Measurements from ENCODE around the gene SV2B. TPM values are rescaled to one million over a fixed set of nuclear protein-coding genes. Genes with fewer than 3 reads are reported as not detected.

Gene SV2B
- total and polyA plus RNA-seq, 2 donors (not counting 3 experiments of a cell fraction or from before 2014, with no cell fraction given), result not detected

GRCh38 chr15:91068436-91068835, 31.6 kb upstream of the SV2B start:
- BruUV-seq (replicated peaks), result no TSS peak
- CTCF ChIA-PET, result interaction anchor here (1.4 kb wide), 1 partner anchor 203 kb away, joined by 7 read pairs; no protein-coding TSS in a partner anchor
- no peak overlapping the region for H3K27ac ChIP-seq (ENCODE audit: insufficient read depth, low read depth, low read length)

More at GRCh38 chr15:91068436-91068835, 31.6 kb upstream of the SV2B start:
- no peak overlapping the region for H3K4me3 ChIP-seq (replicated peaks in 1 of 3; ENCODE audit: insufficient read depth in 1 of 3, low read depth in 1 of 3, low read length in 3 of 3)
- no peak overlapping the region for H2AFZ ChIP-seq (ENCODE audit: low read depth, low read length)
- no peak overlapping the region for H3K4me2 ChIP-seq (ENCODE audit: insufficient read depth, low read length)
- no peaks in the 10 kb centered on the region for H3K9me3 ChIP-seq (replicated peaks; ENCODE audit: control insufficient read depth, insufficient read depth, low read length)
- POLR2A ChIA-PET, result no interaction called here
- FAIRE-seq (no peak), DNase-seq (ENCODE audit: low read depth, low spot score) (no peak)
- H3K4me1 ChIP-seq (ENCODE audit: control insufficient read depth, extremely low read depth, insufficient read depth, low read length), result no peaks in the 10 kb centered on the region
- intact Hi-C loops (cut with micrococcal nuclease) (no loop called here), dilution Hi-C loops (cut with MboI; ENCODE audit: extremely low pct_ligation_motif_present, low sequenced_read_pairs) (no loop called here)
- H3K27me3 ChIP-seq (ENCODE audit: control insufficient read depth in 2 of 2, insufficient read depth in 2 of 2, low read length in 2 of 2), result no peaks in the 10 kb centered on the region
- H4K20me1 ChIP-seq (replicated peaks; ENCODE audit: control insufficient read depth, extremely low read depth, insufficient read depth, low read length), result no peaks in the 10 kb centered on the region
- no peak overlapping the region for H3K9ac ChIP-seq (replicated peaks; ENCODE audit: extremely low read depth, insufficient read depth, low read length)
- H3K9me1 ChIP-seq (replicated peaks; ENCODE audit: control insufficient read depth, extremely low read depth, insufficient read depth, low read length), result no peaks in the 10 kb centered on the region
- no peaks in the 10 kb centered on the region for H3K36me3 ChIP-seq (ENCODE audit: control insufficient read depth in 2 of 2, extremely low read depth in 1 of 2, insufficient read depth in 2 of 2, low read length in 2 of 2)
- no peak for TF ChIP-seq GATA2 (IDR thresholded peaks at IDR 0.05; ENCODE audit: insufficient read depth, insufficient read length, low read depth, low read length)
- no peak for TF ChIP-seq FOS (IDR thresholded peaks at IDR 0.05; ENCODE audit: borderline replicate concordance, insufficient read depth, low read length)
- no peak for TF ChIP-seq POLR2A (IDR thresholded peaks at IDR 0.05; ENCODE audit: low read depth, low read length)
- TF ChIP-seq JUN (IDR thresholded peaks at IDR 0.05; ENCODE audit: borderline replicate concordance, insufficient read depth, insufficient read length, low read depth), result no peak
- no peak for TF ChIP-seq MAX (IDR thresholded peaks at IDR 0.05; ENCODE audit: insufficient read depth, insufficient read length)
- TF ChIP-seq POLR2AphosphoS5 (IDR thresholded peaks at IDR 0.05; ENCODE audit: insufficient read depth, low read depth, low read length), result no peak
- TF ChIP-seq MYC (IDR thresholded peaks at IDR 0.05; ENCODE audit: low read depth, low read length), result no peak
- TF ChIP-seq EZH2 (IDR thresholded peaks at IDR 0.05; ENCODE audit: borderline replicate concordance, low read depth, low read length, severe bottlenecking), result no peak
- TF ChIP-seq, protein P1, sequence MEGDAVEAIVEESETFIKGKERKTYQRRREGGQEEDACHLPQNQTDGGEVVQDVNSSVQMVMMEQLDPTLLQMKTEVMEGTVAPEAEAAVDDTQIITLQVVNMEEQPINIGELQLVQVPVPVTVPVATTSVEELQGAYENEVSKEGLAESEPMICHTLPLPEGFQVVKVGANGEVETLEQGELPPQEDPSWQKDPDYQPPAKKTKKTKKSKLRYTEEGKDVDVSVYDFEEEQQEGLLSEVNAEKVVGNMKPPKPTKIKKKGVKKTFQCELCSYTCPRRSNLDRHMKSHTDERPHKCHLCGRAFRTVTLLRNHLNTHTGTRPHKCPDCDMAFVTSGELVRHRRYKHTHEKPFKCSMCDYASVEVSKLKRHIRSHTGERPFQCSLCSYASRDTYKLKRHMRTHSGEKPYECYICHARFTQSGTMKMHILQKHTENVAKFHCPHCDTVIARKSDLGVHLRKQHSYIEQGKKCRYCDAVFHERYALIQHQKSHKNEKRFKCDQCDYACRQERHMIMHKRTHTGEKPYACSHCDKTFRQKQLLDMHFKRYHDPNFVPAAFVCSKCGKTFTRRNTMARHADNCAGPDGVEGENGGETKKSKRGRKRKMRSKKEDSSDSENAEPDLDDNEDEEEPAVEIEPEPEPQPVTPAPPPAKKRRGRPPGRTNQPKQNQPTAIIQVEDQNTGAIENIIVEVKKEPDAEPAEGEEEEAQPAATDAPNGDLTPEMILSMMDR (IDR thresholded peaks at IDR 0.05; ENCODE audit: extremely low read depth in 1 of 2, insufficient read depth in 1 of 2, low read depth in 1 of 2, low read length in 2 of 2), result no peak
- H3K79me2 ChIP-seq (ENCODE audit: control insufficient read depth, insufficient read depth, low read length), result no peaks in the 10 kb centered on the region
